Adrenal gland (tissue), 12 donors: ENCODE results near the gene DDRGK1. TPM values are rescaled to one million over a fixed set of nuclear protein-coding genes. Genes with fewer than 3 reads are reported as not detected.

Source experiments
- DNase-seq, 7 donors: peaks; one replicate each; pipeline ENCODE4 v3.0.0-alpha.2; 2019 to 2020
- H3K27ac ChIP-seq, 5 donors: fragments of 200-600 bp; sonication (generic) in 4 of 5; 1 replicate in 3 of 5; 2 replicates in 2 of 5; pipeline versions ENCODE4 v1.5.1 to v1.8.0; 2016 to 2020; ENCODE audit warnings: mild to moderate bottlenecking in 1 of 5
- H3K27me3 ChIP-seq: fragments of 200-600 bp; 2 replicates; pipeline ENCODE4 v1.8.0; 2021
- H3K36me3 ChIP-seq, 2 donors: fragments of 200-600 bp; replicated peaks in 1 of 2; 1 replicate in 1 of 2; 2 replicates in 1 of 2; pipeline versions ENCODE4 v1.5.1 to v1.8.0; 2018 to 2022
- H3K4me1 ChIP-seq, 2 donors: fragments of 200-600 bp; replicated peaks in 1 of 2; 1 replicate in 1 of 2; 2 replicates in 1 of 2; pipeline versions ENCODE4 v1.5.1 to v1.8.0; 2018 to 2021
- H3K4me3 ChIP-seq, 4 donors: fragments of 200-600 bp; sonication (generic) in 3 of 4; one replicate each; pipeline ENCODE4 v1.5.1; 2016 to 2018
- H3K9me3 ChIP-seq, 3 donors: fragments of 200-600 bp; sonication (generic) in 1 of 3; replicated peaks in 1 of 3; 1 replicate in 2 of 3; 2 replicates in 1 of 3; pipeline versions ENCODE4 v1.5.1 to v1.8.0; 2016 to 2021
- CTCF ChIP-seq, 6 experiments: fragments of 450-650 bp in 4 of 6; fragments of 200-600 bp in 2 of 6; sonication (generic) in 1 of 6; IDR thresholded peaks; 1 replicate in 5 of 6; 2 replicates in 1 of 6; pipeline versions ENCODE4 v1.5.1 to v1.8.0; 2016 to 2021; ENCODE audit warnings: antibody characterized with exemption in 6 of 6, mild to moderate bottlenecking in 2 of 6, moderate library complexity in 1 of 6
- POLR2A ChIP-seq, 2 donors: fragments of 450-650 bp; IDR thresholded peaks; one replicate each; pipeline ENCODE4 v1.6.1; 2017; ENCODE audit warnings: antibody characterized with exemption in 2 of 2, mild to moderate bottlenecking in 2 of 2, moderate library complexity in 1 of 2
- WGBS, 4 donors: extraction: QIAGEN DNeasy Blood & Tissue Kit in 2 of 4; methylation state at CpG; one replicate each; pipeline versions ENCODE4 v1.1.5 to v1.1.7; 2013 to 2017; 5-methylcytosine and 5-hydroxymethylcytosine counted together
- intact Hi-C, 2 donors: fragments of 100-400 bp; cut with DNase I; formaldehyde crosslinking; loops; one replicate each; pipeline versions ENCODE4 v1.14.1 to v1.15.0; 2022 to 2023
- polyA plus RNA-seq, 3 donors: library from polyadenylated mRNA; stranded (reverse); fragments of 200-250 nt in 2 of 3; fragments of 350-450 nt in 1 of 3; fragmentation: Illumina TruSeq in 1 of 3; extraction: RNeasy Lipid Tissue Mini Kit (QIAGEN cat#74804) in 1 of 3; gene quantifications; one replicate each; pipeline ENCODE4 v1.2.3, GENCODE V29; 2013 to 2014
- total RNA-seq, 9 donors: library from RNA; depleted of rRNA in 4 of 9; stranded (reverse); fragments of >200 nt in 4 of 9; fragments of 120-200 nt in 1 of 9; fragmentation: NEBNext Ultra II Directional in 1 of 9; extraction: Animal tissue kit (Norgen Biotek cat#: 25700) in 1 of 9; gene quantifications; one replicate each; pipeline versions ENCODE4 v1.1.0 to v1.2.4, GENCODE V29; 2013 to 2023
- donor health status: healthy with polysubstance abuse.
- donor health status: Bipolar disorder and iron deficiency.
- donor health status: DM: yes; HTN: yes; CAD: no.
- donor health status: DM: no; HTN: no; CAD: no.
- donor health status: DM: no; HTN: no; CAD: no.
- donor health status: DM: yes; HTN: yes; CAD: no.

Gene DDRGK1
- total and polyA plus RNA-seq, 12 donors = 81.6 to 202 (median 140) TPM

GRCh38 chr20:3229798-3230197 is 25.3 kb upstream of the DDRGK1 start:
- intact Hi-C loops = loop anchor here in 1 of 2 donors (10.0 kb wide), 1 partner anchor 85 kb away; no protein-coding TSS in a partner anchor
- no peaks in the 10 kb centered on the region for H3K36me3 ChIP-seq
- no peak for DNase-seq
- TF ChIP-seq CTCF (IDR thresholded peaks at IDR 0.05) (no peak), POLR2A (IDR thresholded peaks at IDR 0.05) (no peak)
- H3K4me3 ChIP-seq = no peak overlapping the region
- no peaks in the 10 kb centered on the region for H3K4me1 ChIP-seq
- 90 to 97% (median 94%) methylated on average over 6 to 14 of the region's 14 CpGs for WGBS, 4 donors
- no peaks in the 10 kb centered on the region for H3K9me3 ChIP-seq
- no peaks in the 10 kb centered on the region for H3K27me3 ChIP-seq
- H3K27ac ChIP-seq = no peak overlapping the region

- 93 to 96% (median 93%) methylated on average over 13 to 22 of the region's 22 CpGs for WGBS, 4 donors
- no peak for TF ChIP-seq CTCF (IDR thresholded peaks at IDR 0.05)
- TF ChIP-seq POLR2A (IDR thresholded peaks at IDR 0.05) = no peak
- H3K4me1 ChIP-seq = no peaks in the 10 kb centered on the region
- H3K9me3 ChIP-seq = no peaks in the 10 kb centered on the region
- no peak overlapping the region for H3K27ac ChIP-seq
- H3K4me3 ChIP-seq = no peak overlapping the region
- H3K36me3 ChIP-seq = no peaks in the 10 kb centered on the region
- DNase-seq = no peak
- intact Hi-C loops = loop anchor here in 1 of 2 donors (10.0 kb wide), 1 partner anchor 86 kb away; no protein-coding TSS in a partner anchor
- no peaks in the 10 kb centered on the region for H3K27me3 ChIP-seq
These were observed 24.7 kb upstream of the DDRGK1 start for GRCh38 chr20:3229158-3229557.

GRCh38 chr20:3228750-3229032 is 24.2 kb upstream of the DDRGK1 start:
- H3K27ac ChIP-seq = no peak overlapping the region
- no peak for TF ChIP-seq CTCF (IDR thresholded peaks at IDR 0.05)
- TF ChIP-seq POLR2A (IDR thresholded peaks at IDR 0.05) = no peak
- H3K4me3 ChIP-seq = no peak overlapping the region
- WGBS, 4 donors = 82 to 92% (median 89%) methylated on average over 7 to 11 of the region's 11 CpGs
- H3K36me3 ChIP-seq = no peaks in the 10 kb centered on the region
- intact Hi-C loops = loop anchor here in 1 of 2 donors (10.0 kb wide), 1 partner anchor 86 kb away; no protein-coding TSS in a partner anchor
- no peaks in the 10 kb centered on the region for H3K9me3 ChIP-seq
- no peaks in the 10 kb centered on the region for H3K27me3 ChIP-seq
- DNase-seq = no peak
- H3K4me1 ChIP-seq = no peaks in the 10 kb centered on the region

GRCh38 chr20:3227936-3228749 is 23.7 kb upstream of the DDRGK1 start:
- Histone ChIP-seq H3K36me3 (peaks cover 0 to 4% of the 10 kb centered on the region in 2 donors), H3K27me3 (no peaks in the 10 kb centered on the region), H3K4me1 (no peaks in the 10 kb centered on the region), H3K9me3 (no peaks in the 10 kb centered on the region), H3K4me3 (no peak overlapping the region), H3K27ac (no peak overlapping the region)
- WGBS, 4 donors = 87 to 92% (median 89%) methylated on average over 22 to 42 of the region's 42 CpGs
- intact Hi-C loops = loop anchor here in 1 of 2 donors (10.0 kb wide), 1 partner anchor 87 kb away; no protein-coding TSS in a partner anchor
- TF ChIP-seq POLR2A (IDR thresholded peaks at IDR 0.05) = no peak
- no peak for TF ChIP-seq CTCF (IDR thresholded peaks at IDR 0.05)
- DNase-seq = no peak
